Activated T-cell treated with anti-CD3 and anti-CD28 coated beads, Interleukin-2, amount 50 U/mL, for 24 hours (primary cell): ENCODE measurements around the gene CLDN10.

Source experiments
- DNase-seq: peaks from one replicate; pipeline ENCODE4 v3.0.0-alpha.2; 2020
- H3K27ac Mint-ChIP-seq: 2 replicates; pipeline ENCODE4 v1.8.0; 2020; ENCODE audit warnings: mild to moderate bottlenecking, mixed read lengths
- H3K27me3 Mint-ChIP-seq: 2 replicates; pipeline ENCODE4 v1.8.0; 2020; ENCODE audit warnings: mixed read lengths
- H3K36me3 Mint-ChIP-seq: 2 replicates; pipeline ENCODE4 v1.8.0; 2020; ENCODE audit warnings: low read depth, mixed read lengths
- H3K4me1 Mint-ChIP-seq: 2 replicates; pipeline ENCODE4 v1.8.0; 2020; ENCODE audit warnings: low read depth, mixed read lengths
- H3K4me3 Mint-ChIP-seq: 2 replicates; pipeline ENCODE4 v1.8.0; 2020; ENCODE audit warnings: mild to moderate bottlenecking, moderate library complexity, mixed read lengths
- H3K9me3 Mint-ChIP-seq: 2 replicates; pipeline ENCODE4 v1.8.0; 2020; ENCODE audit warnings: mixed read lengths

CLDN10 gene

GRCh38 chr13:95601216-95601615, 48.7 kb downstream of the CLDN10 start:
- Mint-ChIP-seq H3K27me3 (peaks cover 21% of the 10 kb centered on the region), H3K4me3 (no peak overlapping the region), H3K36me3 (no peaks in the 10 kb centered on the region), H3K9me3 (no peaks in the 10 kb centered on the region), H3K27ac (no peak overlapping the region), H3K4me1 (no peaks in the 10 kb centered on the region)
- DNase-seq, result no peak

GRCh38 chr13:95601906-95602305, 49.4 kb downstream of the CLDN10 start:
- H3K27me3 Mint-ChIP-seq, result peaks cover 24% of the 10 kb centered on the region
- DNase-seq, result no peak
- H3K4me1 Mint-ChIP-seq, result no peaks in the 10 kb centered on the region
- no peak overlapping the region for H3K27ac Mint-ChIP-seq
- H3K36me3 Mint-ChIP-seq, result no peaks in the 10 kb centered on the region
- H3K9me3 Mint-ChIP-seq, result no peaks in the 10 kb centered on the region
- no peak overlapping the region for H3K4me3 Mint-ChIP-seq

- DNase-seq, result no peak
- no peaks in the 10 kb centered on the region for H3K9me3 Mint-ChIP-seq
- no peaks in the 10 kb centered on the region for H3K4me1 Mint-ChIP-seq
- H3K27ac Mint-ChIP-seq, result no peak overlapping the region
- no peaks in the 10 kb centered on the region for H3K36me3 Mint-ChIP-seq
- peaks cover 24% of the 10 kb centered on the region for H3K27me3 Mint-ChIP-seq
- H3K4me3 Mint-ChIP-seq, result no peak overlapping the region
Observed at GRCh38 chr13:95603887-95604555, 51.5 kb downstream of the CLDN10 start.

- Mint-ChIP-seq H3K4me3 (no peak overlapping the region), H3K27ac (no peak overlapping the region), H3K4me1 (no peaks in the 10 kb centered on the region), H3K36me3 (no peaks in the 10 kb centered on the region), H3K9me3 (no peaks in the 10 kb centered on the region), H3K27me3 (peaks cover 26% of the 10 kb centered on the region)
- DNase-seq, result no peak
Observed at GRCh38 chr13:95604556-95604915, 52.0 kb downstream of the CLDN10 start.

- Mint-ChIP-seq H3K4me1 (no peaks in the 10 kb centered on the region), H3K27ac (no peak overlapping the region), H3K9me3 (no peaks in the 10 kb centered on the region), H3K27me3 (peaks cover 24% of the 10 kb centered on the region), H3K36me3 (no peaks in the 10 kb centered on the region), H3K4me3 (no peak overlapping the region)
- no peak for DNase-seq
Observed at GRCh38 chr13:95605448-95606125, 53.1 kb downstream of the CLDN10 start.

- no peaks in the 10 kb centered on the region for H3K4me1 Mint-ChIP-seq
- no peak for DNase-seq
- H3K27ac Mint-ChIP-seq, result no peak overlapping the region
- H3K9me3 Mint-ChIP-seq, result no peaks in the 10 kb centered on the region
- H3K27me3 Mint-ChIP-seq, result peaks cover 14% of the 10 kb centered on the region
- no peak overlapping the region for H3K4me3 Mint-ChIP-seq
- H3K36me3 Mint-ChIP-seq, result no peaks in the 10 kb centered on the region
Observed at GRCh38 chr13:95607366-95607765, 54.8 kb downstream of the CLDN10 start.

- peaks cover 16% of the 10 kb centered on the region for H3K27me3 Mint-ChIP-seq
- no peak overlapping the region for H3K27ac Mint-ChIP-seq
- H3K4me3 Mint-ChIP-seq, result no peak overlapping the region
- no peaks in the 10 kb centered on the region for H3K9me3 Mint-ChIP-seq
- no peak for DNase-seq
- no peaks in the 10 kb centered on the region for H3K36me3 Mint-ChIP-seq
- H3K4me1 Mint-ChIP-seq, result no peaks in the 10 kb centered on the region
Observed at GRCh38 chr13:95608640-95609323, 56.3 kb downstream of the CLDN10 start.

GRCh38 chr13:95614641-95615245, 62.2 kb downstream of the CLDN10 start:
- H3K36me3 Mint-ChIP-seq, result no peaks in the 10 kb centered on the region
- peaks cover 12% of the 10 kb centered on the region for H3K27me3 Mint-ChIP-seq
- H3K27ac Mint-ChIP-seq, result no peak overlapping the region
- no peak for DNase-seq
- H3K4me1 Mint-ChIP-seq, result no peaks in the 10 kb centered on the region
- no peaks in the 10 kb centered on the region for H3K9me3 Mint-ChIP-seq
- H3K4me3 Mint-ChIP-seq, result no peak overlapping the region

- Mint-ChIP-seq H3K9me3 (no peaks in the 10 kb centered on the region), H3K27me3 (peaks cover 12% of the 10 kb centered on the region), H3K36me3 (no peaks in the 10 kb centered on the region), H3K27ac (no peak overlapping the region), H3K4me1 (no peaks in the 10 kb centered on the region), H3K4me3 (no peak overlapping the region)
- no peak for DNase-seq
Observed at GRCh38 chr13:95615539-95615938, 63.0 kb downstream of the CLDN10 start.

GRCh38 chr13:95620030-95620824, 67.7 kb downstream of the CLDN10 start:
- no peaks in the 10 kb centered on the region for H3K36me3 Mint-ChIP-seq

GRCh38 chr13:95620825-95621498, 68.4 kb downstream of the CLDN10 start:
- Mint-ChIP-seq H3K9me3 (no peaks in the 10 kb centered on the region), H3K4me1 (no peaks in the 10 kb centered on the region), H3K36me3 (no peaks in the 10 kb centered on the region), H3K4me3 (no peak overlapping the region), H3K27me3 (peaks cover 23% of the 10 kb centered on the region), H3K27ac (no peak overlapping the region)
- no peak for DNase-seq

More at GRCh38 chr13:95620030-95620824, 67.7 kb downstream of the CLDN10 start:
- Mint-ChIP-seq H3K27me3 (peaks cover 20% of the 10 kb centered on the region), H3K4me1 (no peaks in the 10 kb centered on the region), H3K27ac (no peak overlapping the region), H3K9me3 (no peaks in the 10 kb centered on the region), H3K4me3 (no peak overlapping the region)
- DNase-seq, result no peak

- peaks cover 23% of the 10 kb centered on the region for H3K27me3 Mint-ChIP-seq
- no peak for DNase-seq
- no peak overlapping the region for H3K27ac Mint-ChIP-seq
- no peak overlapping the region for H3K4me3 Mint-ChIP-seq
- H3K9me3 Mint-ChIP-seq, result no peaks in the 10 kb centered on the region
- H3K36me3 Mint-ChIP-seq, result no peaks in the 10 kb centered on the region
- H3K4me1 Mint-ChIP-seq, result no peaks in the 10 kb centered on the region
Observed at GRCh38 chr13:95623141-95623540, 70.6 kb downstream of the CLDN10 start.

GRCh38 chr13:95624020-95624419, 71.5 kb downstream of the CLDN10 start:
- Mint-ChIP-seq H3K4me3 (no peak overlapping the region), H3K4me1 (no peaks in the 10 kb centered on the region), H3K27ac (no peak overlapping the region), H3K36me3 (no peaks in the 10 kb centered on the region), H3K9me3 (no peaks in the 10 kb centered on the region), H3K27me3 (peaks cover 23% of the 10 kb centered on the region)
- DNase-seq, result no peak

- H3K27ac Mint-ChIP-seq, result no peak overlapping the region
Observed at GRCh38 chr13:95626768-95627167, 74.2 kb downstream of the CLDN10 start.

More at GRCh38 chr13:95626768-95627167, 74.2 kb downstream of the CLDN10 start:
- H3K4me3 Mint-ChIP-seq, result no peak overlapping the region
- H3K36me3 Mint-ChIP-seq, result no peaks in the 10 kb centered on the region
- no peaks in the 10 kb centered on the region for H3K9me3 Mint-ChIP-seq
- H3K27me3 Mint-ChIP-seq, result peaks cover 32% of the 10 kb centered on the region
- H3K4me1 Mint-ChIP-seq, result no peaks in the 10 kb centered on the region
- DNase-seq, result no peak
